Islet precursor cell (in vitro differentiated cells): ENCODE measurements around the gene CFAP61.
"Not testable (repeated sequence)": the region's sequence is repeated elsewhere in the genome, so short reads cannot be mapped to it uniquely, and the experiment has no call there.

Experiments
- DNase-seq: peaks from one replicate; pipeline ENCODE4 v3.0.0-alpha.2; 2018

The CFAP61 gene

DNA sequence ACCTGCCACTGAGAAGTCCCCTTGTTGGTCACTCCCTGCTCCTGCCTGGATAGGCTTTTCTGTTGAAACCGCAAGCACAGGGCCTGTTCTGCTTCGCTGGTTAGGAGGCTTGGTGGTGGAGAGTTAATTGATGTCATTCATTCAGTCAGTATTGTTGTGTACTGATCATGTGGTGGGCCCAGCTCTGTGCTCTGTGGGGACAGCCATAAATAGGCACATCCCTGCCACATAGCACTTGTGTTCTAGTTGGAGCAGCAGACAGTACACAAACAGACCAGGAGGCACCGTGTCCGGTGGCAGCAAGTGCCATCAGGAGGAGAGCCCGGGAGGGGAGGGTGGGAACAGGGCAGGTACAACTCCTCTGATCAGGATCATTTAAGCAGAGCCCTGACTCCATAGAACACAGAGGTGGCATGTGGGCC, 160.4 kb downstream of the CFAP61 start:
- no peak for DNase-seq

DNA sequence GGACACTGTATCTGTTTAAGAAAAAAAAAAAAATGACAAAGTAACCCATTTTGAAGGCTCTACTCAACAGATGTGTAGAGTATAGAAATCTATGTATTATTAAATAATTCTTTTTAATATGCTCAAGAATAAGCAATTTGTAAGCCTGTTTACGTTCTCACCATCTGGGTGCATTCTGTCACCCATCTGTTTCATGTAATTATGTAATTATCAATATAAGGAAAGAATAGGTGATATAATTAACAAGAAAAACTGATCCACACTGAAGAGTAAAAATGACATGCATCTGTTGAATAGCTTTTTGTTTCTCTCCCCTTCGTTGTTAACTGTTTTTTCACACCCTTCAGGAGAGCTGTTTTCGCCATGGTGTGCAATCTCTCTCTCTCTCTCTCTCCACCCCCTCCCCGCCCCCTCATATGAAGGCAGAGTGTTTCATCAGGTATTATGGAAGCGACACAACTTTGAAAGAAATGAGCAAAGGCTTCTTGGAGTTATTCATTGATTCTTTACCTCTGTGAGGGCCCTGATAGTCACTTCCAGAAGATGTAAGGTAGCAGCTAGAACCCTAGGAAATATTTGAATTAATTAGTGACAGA, 161.3 kb downstream of the CFAP61 start:
- DNase-seq = no peak

DNA sequence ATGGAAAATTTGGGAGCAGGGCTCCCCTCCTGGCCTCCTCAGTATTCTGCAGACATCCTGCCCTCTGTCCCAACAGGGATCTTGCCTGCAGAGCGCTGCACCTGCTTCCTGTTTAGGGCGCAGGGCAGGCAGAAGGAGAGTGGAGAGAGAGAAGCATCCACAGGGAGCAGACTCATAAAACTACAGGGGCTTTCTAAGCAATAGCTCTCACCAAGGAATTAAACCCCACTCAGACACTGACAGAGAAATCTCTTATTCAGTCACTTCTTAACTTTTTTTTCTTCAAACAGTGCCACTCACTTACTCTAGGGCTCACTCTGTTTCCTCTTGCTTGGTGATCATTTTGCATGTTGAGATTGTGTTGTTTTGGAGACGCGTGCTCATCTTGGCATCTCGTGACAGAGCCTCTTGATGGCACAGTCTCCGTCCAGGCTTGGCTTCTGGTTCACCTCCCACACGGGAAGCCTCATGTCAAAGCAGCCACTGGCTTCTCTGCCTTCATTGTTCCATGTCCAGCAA, 162.5 kb downstream of the CFAP61 start:
- no peak for DNase-seq

DNA sequence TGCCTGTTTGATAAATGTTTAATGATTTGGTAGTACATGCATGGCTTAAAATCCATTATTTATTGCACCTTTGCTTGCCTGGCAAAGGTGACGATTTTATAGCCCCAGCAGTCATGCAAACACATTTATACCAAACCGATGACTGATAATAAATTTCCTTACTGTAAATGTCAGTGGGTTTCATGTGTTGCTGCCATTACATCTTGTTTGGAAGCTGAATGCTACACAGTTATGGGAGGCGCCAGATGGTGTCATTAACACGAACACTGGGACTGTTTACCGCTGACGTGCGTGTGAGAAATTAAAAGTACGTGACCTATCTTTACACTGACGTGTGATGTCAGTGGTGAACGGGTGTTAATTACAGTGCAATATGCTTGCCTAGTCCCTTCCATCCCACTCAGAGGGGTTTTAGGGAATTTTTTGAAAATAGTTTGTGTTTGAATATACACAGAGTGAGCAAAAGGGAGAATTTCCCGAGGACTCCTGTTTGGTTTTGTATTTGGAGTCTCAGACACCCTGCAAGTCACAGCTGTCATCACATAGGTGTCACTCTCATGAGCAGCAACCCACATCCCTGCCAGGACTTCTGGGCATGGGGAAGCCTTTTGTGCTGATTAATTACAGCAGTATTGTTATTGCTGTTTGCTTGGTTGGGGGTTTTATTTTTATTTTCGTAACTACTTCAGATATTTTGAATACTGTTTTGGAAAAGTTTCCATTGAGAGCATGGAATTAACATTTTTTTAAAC, 163.8 kb downstream of the CFAP61 start:
- DNase-seq = no peak

DNA sequence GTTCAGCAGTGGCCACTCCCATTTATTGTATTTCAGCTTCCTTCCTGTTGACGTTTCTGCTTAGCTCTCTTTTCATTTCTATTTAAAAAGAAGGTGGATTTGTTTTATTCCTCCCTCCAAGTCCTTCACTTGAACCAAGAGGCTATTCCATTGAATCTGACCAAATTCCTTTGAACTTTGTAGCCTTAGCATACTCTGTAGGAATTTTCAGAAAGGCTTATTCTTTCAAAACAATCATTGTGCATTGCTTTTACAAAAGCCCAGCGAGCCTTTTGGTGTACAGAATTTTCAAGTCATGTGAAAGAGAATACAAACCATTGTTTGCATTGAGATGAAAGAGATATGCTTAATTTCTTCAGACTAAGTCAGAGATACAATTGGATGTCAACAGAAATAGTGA, 164.6 kb downstream of the CFAP61 start:
- DNase-seq = no peak

DNA sequence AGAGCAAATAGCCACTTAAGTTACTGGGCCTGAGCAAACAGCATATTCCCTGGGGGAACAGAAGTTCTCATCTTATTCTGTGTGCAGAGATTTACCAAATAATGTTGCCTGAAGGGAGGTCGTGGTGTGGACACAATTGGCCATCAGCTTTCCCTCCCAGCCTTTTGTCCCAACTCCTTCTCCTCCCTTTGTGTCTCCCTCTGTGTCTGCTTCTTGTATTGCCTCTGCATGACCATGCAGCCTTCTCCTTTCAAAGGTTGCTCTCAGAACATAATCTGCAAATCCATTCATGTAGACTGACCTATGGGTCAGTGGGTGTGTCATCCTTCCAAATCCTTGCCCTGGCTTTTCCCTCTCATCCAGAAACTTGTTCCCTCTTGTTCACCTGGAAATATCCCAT, 165.3 kb downstream of the CFAP61 start:
- no peak for DNase-seq

DNA sequence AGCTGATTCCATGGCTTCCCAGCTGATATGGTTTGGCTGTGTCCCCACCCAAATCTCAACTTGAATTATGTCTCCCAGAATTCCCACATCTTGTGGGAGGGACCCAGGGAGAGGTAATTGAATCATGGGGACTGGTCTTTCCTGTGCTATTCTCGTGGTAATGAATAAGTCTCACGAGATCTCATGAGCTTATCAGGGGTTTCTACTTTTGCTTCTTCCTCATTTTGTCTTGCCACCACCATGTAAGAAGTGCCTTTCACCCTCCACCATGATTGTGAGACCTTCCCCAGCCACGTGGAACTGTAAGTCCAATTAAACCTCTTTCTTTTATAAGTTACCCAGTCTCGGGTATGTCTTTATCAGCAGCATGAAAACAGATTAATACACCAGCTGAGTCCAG, 165.8 kb downstream of the CFAP61 start:
- DNase-seq = not testable (repeated sequence)

DNA sequence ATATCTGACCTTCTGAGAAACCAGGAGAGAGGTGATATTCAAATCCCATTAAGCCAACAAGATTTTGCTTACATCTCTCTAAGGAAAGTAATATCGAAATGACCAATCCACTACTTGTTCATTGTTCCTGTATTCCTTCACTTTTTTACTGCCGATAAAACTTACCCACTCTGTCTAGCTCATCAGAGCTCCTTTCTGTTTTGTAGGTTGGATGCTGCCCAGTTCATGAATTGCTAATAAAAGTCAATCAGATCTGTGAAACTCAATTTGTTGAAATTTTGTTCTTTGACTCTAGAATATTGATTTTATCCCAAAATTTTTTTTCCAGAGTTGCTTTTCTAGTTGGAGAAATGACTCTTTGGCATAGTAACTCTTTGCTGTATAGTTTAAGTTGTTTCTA, 166.7 kb downstream of the CFAP61 start:
- no peak for DNase-seq

DNA sequence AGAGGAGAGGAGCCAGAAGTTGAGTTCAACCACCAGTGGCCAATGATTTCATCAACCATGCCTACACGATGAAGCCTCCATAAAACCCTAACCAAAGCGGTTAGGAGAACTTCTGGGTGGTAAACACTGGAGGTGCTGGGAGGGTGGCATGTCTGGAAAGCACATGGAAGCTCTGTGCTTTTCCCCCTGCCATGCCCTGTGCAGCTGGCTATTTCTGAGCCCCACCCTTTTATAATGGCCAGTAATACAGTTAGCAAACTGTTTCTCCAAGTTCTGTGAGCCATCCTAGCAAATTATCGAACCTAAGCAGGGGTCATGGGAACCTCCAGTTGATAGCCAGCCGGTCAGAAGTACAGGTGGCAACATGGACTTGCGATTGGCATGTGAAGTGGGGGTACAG, 167.8 kb downstream of the CFAP61 start:
- DNase-seq = no peak

DNA sequence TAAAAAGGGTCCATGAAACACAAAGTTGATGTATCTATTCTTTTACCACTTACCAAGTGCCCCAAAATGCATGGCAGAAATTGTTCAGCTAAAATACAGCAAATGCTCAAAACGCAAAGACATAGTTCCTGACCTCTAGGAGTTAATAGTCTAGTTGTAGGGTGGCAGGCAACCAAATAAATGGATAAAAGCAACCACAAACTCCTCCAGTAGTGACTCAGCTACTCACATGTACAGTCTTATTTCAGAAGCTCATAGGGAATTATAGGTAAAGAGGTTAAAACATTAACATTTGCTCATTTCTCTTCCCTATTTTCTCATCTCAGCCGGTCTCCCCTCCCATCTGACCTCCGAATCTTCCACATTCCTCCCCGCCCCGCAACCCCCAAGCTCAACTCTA, 171.6 kb downstream of the CFAP61 start:
- no peak for DNase-seq

DNA sequence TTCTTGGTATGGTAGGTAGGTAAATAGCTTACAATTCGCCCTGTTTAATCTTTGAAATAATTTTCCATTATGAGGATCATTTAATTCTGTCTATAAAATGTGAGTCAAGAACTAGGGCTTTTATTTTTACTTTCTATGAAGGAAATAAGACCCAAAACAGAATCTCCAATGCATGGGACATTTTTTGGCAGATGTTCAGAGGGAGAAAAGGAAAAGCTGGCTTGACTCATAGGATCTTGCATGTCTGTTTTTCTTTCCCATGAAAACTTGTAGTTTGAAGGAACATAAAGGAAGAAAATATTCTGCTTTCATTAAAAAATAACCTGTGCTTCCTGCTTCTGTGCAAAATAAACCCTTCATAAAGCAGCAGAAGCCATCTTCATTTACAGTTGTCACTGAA, 172.5 kb downstream of the CFAP61 start:
- no peak for DNase-seq

DNA sequence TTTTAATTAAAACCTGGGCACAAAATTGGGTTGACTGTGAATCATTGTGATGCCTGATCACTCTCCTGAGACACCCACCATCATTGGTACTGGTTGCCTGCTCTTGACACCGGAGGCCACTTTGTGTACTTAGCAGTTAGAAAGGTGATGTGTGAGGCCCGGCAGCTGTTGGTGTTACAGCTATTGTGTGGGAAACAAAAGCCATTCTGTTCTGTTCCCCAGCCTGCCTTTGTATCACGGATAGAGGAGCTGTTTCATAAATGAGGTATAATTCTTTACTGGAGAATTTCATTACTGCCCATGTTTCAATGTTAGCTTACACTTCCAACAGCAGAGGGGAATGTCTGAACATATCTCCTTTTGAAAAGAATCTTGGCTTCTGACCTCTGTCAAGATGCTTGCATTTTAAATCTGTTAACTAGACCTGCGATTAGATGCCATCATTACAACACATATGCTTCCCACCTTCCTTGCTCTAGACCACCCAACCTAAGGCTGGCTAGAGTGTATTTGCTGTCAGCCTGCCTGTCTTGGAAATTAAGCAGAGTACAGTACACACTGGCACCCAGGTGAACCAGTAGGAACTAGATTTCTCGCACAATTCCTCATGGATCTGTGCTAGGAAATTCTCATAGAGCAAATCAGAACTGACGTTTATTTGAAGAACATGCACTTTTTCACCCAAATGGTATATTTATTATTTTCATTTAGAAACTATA, 173.2 kb downstream of the CFAP61 start:
- DNase-seq = no peak

DNA sequence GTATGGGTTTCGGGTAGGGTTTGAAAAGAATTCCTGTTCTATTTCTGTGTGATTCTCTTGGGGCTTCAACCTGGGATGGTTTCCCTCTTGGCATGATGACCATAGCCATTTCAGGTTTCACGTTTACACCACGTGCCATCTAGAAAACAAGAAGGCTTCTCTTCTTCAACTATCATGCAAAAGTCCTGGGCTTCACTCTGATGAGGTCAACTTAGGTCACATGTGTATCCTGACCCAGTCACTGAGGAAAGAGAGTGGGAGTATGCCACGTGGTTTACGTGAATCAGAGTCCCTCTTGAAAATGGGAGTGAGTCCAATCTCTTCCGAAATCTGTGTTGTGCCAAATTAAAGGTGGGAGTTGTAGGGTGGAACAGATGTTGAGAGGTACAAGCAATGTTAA, 174.2 kb downstream of the CFAP61 start:
- no peak for DNase-seq

DNA sequence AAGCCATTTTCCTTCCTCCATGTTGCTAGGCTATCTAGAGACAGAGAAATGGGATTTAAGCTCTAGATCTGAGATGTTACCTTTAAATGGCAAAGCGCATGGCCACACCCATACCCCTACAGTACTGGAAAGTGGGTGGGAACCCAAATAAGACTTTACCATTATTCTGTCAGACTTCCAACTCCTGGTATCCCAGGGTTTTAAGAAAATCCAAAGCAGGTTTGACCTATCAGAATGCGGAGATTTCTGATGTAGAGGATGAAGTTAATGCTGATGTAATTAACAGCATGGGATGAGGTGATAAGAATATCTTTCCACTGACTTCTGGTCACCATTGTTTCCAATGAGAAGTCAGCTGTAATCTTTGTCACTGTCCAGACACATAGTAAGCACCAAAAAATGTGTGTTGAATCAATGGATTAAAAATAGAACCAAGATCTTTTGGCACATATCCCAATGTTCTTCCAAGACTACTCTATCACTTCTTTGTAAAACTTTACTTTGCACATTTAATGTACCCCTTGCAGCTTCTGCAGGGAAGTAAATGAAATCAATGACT, 174.8 kb downstream of the CFAP61 start:
- DNase-seq = no peak

DNA sequence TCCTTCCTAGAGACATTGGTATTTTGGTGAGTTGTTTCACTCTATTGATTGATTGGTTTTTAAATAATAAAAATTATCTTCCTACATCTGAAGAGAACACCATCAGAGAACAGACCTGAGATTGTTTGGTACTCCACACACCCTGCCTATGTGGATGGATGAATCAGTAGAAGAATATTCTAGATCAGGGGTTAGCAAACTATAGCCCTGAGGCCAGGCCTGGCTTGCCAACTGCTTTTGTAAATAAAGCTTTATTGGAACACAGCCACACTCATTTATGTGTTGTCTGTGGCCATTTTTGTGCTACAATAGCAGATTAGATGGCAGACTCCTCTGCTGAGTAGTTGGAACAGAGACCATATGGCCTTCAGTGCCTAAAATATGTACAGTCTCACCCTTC, 176.0 kb downstream of the CFAP61 start:
- DNase-seq = no peak

DNA sequence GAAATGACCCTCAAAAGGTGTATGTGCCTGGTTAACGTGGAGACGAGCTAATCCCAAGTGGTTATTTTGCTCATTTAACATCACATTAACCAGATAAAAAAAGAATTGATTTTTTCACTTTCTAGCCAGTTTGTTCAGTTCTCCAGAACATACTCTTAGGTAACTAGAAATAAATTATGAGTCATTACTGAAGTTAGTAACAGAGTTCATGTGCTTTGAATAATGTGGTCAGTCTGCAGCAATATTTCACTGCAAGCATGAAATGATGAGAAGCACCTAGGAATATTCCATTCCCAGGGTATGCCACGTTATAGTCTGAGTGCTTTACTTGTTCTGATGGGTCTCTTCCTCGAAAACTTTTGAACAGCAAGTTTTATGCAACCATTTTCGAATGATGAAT, 177.3 kb downstream of the CFAP61 start:
- no peak for DNase-seq

DNA sequence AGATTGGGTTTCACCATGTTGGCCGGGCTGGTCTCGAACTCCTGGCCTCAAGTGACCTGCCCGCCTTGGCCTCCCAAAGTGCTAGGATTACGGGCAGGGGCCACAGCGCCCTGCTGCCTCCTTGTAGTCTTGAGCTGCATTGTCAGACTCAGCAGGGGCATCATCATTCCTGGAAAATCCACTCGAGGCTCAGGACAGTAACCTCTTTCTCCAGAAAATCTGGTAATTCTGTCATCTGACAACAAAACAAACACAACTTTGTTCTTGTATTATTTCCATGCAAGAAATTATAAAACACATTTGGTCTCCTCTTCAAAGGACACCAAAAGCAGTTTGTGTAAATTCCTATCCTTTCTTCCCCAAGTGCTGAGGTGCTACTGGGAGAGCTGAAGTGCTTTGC, 178.4 kb downstream of the CFAP61 start:
- DNase-seq = no peak

DNA sequence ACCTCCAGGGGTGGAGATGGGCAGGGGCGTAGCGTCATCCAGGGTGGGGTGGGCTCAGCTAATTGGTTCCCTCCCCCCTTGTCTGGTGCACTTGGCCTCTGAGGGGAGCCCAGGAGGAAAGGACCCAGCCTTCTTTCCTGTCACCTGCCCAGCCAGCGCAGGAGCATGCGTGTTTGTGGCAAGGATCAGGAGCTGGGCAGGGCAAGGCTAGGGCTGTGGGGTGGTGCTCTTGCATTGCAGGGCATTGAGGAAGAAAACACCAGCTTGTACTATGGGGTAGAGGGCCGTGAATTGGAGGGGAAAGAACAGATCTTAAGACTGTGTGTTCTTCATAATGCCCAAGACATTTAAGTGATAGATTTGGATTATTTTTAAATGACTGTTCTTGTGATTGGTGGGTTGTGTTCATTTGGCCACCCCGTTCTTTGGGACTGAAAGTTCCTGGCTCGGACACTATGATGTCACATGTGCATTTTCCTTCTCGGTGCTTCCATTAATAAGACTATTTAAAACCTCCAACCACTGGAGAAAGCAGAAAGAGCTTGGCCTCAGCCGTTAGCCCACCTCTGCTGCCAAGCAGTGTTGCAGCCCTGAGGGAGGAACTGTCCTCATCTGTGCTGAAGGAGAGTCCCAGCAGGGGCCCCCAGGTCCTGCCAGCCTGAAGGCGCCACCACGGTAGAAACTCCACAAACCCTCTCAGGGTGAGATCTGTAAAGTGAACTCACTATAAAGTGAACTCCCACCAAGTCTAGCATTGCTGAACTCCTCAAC, 179.4 kb downstream of the CFAP61 start:
- DNase-seq = no peak

DNA sequence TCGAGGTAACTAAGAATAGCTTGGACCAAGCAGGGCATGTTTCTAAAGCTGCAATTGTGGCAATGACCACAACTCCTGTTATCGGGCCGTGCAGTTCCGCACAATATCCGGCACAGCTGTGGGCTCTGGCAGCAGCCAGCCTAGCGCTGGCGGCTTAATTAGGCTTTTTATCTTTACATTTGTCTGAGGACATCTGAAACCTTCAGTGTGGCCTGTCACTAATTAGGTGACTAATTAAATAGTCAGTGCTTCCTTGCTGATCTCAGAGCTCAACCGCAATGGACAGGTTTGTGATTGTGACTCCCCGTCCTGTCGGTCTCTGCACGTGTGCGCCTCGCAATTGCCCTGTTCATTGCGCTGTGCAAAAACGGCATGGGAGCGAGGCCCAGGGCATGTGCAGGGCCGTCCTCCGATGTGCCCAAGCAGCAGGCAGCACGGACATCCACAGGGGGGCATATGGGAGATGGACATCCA, 180.7 kb downstream of the CFAP61 start:
- DNase-seq = no peak

DNA sequence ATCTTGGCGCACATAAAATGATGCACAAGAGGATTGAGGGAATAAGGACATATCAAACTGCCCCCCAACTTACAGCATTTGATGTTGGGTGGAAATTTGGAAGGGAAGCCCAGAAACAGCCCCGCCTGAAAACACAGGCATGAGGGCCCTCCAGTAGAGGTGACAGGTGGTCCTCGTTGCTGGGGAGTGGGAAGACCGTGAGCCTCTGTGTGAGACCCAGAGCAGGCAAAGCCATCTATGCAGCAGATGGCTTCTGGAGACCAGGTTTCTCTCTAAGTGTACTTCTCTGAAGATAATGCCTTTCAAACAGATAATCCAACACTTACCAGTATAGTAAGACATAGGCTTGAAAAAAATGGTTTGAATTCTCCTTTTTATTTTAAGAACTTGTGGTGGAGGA, 183.3 kb downstream of the CFAP61 start:
- DNase-seq = no peak

DNA sequence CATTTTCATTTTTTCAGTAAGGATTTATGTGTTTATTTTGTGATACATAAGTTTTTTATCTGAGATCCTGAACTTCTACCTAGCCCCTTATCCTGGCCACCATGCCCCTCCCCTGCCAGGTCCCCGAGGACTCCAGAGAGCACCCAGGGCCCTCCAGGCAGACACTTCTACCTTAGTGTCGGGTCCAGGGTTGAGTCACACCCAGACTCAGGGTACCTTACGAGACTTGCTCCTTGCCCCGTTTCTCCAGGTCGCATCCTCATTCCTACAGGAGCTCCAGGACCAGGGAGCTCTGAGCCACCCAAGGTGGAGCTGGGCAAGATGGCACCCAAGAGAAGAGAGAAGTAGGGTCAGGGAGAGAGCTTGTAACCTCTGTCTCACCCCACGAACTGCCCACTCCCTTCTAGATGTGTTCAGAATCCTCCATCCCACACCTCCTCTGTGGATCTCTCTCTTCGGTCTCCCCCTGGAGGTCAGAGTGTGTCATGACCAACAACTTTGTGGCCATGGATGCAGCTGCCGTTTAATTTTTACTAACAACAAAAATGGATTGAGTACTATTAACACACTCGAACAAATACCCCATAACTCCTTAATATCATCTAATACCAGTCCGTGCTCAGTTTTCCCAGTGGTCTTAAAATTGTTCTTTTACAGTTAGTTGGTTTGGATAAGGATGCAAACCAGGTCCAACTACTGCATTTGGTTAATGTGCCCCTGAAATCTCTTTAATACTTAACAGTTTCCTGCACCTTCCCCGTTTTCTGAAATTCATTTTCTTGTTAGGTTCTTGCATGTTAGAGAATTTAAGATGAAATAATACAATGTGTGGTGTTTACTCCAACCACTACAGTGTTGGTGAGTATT, 185.0 kb downstream of the CFAP61 start:
- DNase-seq = peak; percentile 74

DNA sequence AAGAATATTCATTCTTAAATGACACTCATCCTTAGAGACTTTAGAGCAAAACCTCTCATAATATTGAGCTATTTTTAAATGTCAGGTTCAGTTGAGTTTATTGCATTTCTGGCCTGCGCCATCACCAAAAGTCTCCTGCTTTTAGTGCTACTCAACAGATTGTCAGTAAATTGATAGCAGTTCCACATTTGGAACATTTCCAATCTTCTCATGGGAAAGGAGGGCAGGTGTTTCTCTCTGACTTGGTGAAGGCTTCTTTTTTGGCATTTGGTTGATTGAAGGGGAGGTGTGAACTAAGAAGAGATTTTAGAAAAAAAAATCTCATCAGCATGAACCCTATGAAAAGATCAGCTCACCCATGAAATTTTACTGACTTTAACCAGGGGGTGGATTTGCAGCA, 189.6 kb downstream of the CFAP61 start:
- no peak for DNase-seq
